Panc1 (cell line): ENCODE measurements around the gene OR4D1.

Experiments
- CTCF ChIP-seq: fragments of 450-650 bp; IDR thresholded peaks from 2 replicates; pipeline ENCODE4 v1.5.1; 2017; ENCODE audit warnings: mild to moderate bottlenecking
- TCF7L2 ChIP-seq: IDR thresholded peaks from 2 replicates; pipeline ENCODE4 v1.6.1; 2011; ENCODE audit warnings: mild to moderate bottlenecking, low read depth, low read length, inconsistent platforms

DNA sequence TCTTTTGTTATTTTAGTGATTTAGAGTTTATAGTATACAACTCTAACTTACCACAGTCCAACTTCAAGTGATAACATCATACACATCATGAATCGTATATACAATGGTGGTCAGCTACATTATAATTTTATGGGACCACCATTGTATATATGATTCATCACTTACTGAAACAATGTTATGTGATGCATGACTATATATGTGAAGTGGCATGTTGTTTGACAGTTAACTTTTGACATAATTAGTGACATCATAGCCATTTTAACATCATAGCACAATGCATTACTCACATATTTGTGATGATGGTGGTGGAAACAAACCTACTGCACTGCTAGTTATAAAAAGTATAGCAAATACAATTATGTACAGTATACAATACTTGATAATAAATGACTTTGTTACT lies 43.1 kb upstream of the OR4D1 start:
- TF ChIP-seq TCF7L2 (no peak), CTCF (no peak)
